ENCODE results near the gene AKR1A1. TPM values are rescaled to one million over a fixed set of nuclear protein-coding genes. Genes with fewer than 3 reads are reported as not detected.

The AKR1A1 gene
- total and polyA plus RNA-seq, 2 donors (not counting 3 experiments of a cell fraction or from before 2014, with no cell fraction given), result 172 to 227 TPM

GRCh38 chr1:45545019-45545493, 5.6 kb upstream of the AKR1A1 start:
- intact Hi-C loops (cut with micrococcal nuclease) (no loop called here), dilution Hi-C loops (cut with MboI; ENCODE audit: extremely low pct_ligation_motif_present, low sequenced_read_pairs) (no loop called here)
- no peaks in the 10 kb centered on the region for H4K20me1 ChIP-seq (replicated peaks; ENCODE audit: control insufficient read depth, extremely low read depth, insufficient read depth, low read length)
- H3K27ac ChIP-seq (ENCODE audit: insufficient read depth, low read depth, low read length), result peak overlapping the region; percentile 19
- H3K9me3 ChIP-seq (replicated peaks; ENCODE audit: control insufficient read depth, insufficient read depth, low read length), result no peaks in the 10 kb centered on the region
- H3K36me3 ChIP-seq (ENCODE audit: control insufficient read depth in 2 of 2, extremely low read depth in 1 of 2, insufficient read depth in 2 of 2, low read length in 2 of 2), result no peaks in the 10 kb centered on the region
- peak overlapping the region; percentile 85 for H2AFZ ChIP-seq (ENCODE audit: low read depth, low read length)
- no peak overlapping the region for H3K4me2 ChIP-seq (ENCODE audit: insufficient read depth, low read length)
- ChIA-PET CTCF (interaction anchor here (0.6 to 3.2 kb wide), 7 partner anchors 9 to 36 kb away, joined by 3 to 12 read pairs (median 5); no protein-coding TSS in a partner anchor), POLR2A (interaction anchor here (0.6 to 8.2 kb wide), 4 partner anchors 9 to 732 kb away, joined by 3 to 83 read pairs (median 4); partner anchors contain the start of genes NASP and PRDX1)
- H3K9ac ChIP-seq (replicated peaks; ENCODE audit: extremely low read depth, insufficient read depth, low read length), result no peak overlapping the region
- BruUV-seq (replicated peaks), result no TSS peak
- H3K27me3 ChIP-seq (ENCODE audit: control insufficient read depth in 2 of 2, insufficient read depth in 2 of 2, low read length in 2 of 2), result no peaks in the 10 kb centered on the region
- H3K4me3 ChIP-seq (replicated peaks in 1 of 3; ENCODE audit: insufficient read depth in 1 of 3, low read depth in 1 of 3, low read length in 3 of 3), result no peak overlapping the region
- no peaks in the 10 kb centered on the region for H3K79me2 ChIP-seq (ENCODE audit: control insufficient read depth, insufficient read depth, low read length)
- no peaks in the 10 kb centered on the region for H3K9me1 ChIP-seq (replicated peaks; ENCODE audit: control insufficient read depth, extremely low read depth, insufficient read depth, low read length)
- FAIRE-seq (peak; percentile 80), DNase-seq (ENCODE audit: low read depth, low spot score) (peak; percentile 38)
- peaks cover 27% of the 10 kb centered on the region for H3K4me1 ChIP-seq (ENCODE audit: control insufficient read depth, extremely low read depth, insufficient read depth, low read length)
- TF ChIP-seq FOS (IDR thresholded peaks at IDR 0.05; ENCODE audit: borderline replicate concordance, insufficient read depth, low read length), result peak; percentile 11
- TF ChIP-seq JUN (IDR thresholded peaks at IDR 0.05; ENCODE audit: borderline replicate concordance, insufficient read depth, insufficient read length, low read depth), result no peak

GRCh38 chr1:45545553-45546310, 4.9 kb upstream of the AKR1A1 start:
- TF ChIP-seq GATA2 (IDR thresholded peaks at IDR 0.05; ENCODE audit: insufficient read depth, insufficient read length, low read depth, low read length) (no peak), JUN (IDR thresholded peaks at IDR 0.05; ENCODE audit: borderline replicate concordance, insufficient read depth, insufficient read length, low read depth) (no peak), MAX (IDR thresholded peaks at IDR 0.05; ENCODE audit: insufficient read depth, insufficient read length) (no peak), POLR2AphosphoS5 (IDR thresholded peaks at IDR 0.05; ENCODE audit: insufficient read depth, low read depth, low read length) (no peak), MYC (IDR thresholded peaks at IDR 0.05; ENCODE audit: low read depth, low read length) (no peak), POLR2A (IDR thresholded peaks at IDR 0.05; ENCODE audit: low read depth, low read length) (no peak), EZH2 (IDR thresholded peaks at IDR 0.05; ENCODE audit: borderline replicate concordance, low read depth, low read length, severe bottlenecking) (no peak), FOS (IDR thresholded peaks at IDR 0.05; ENCODE audit: borderline replicate concordance, insufficient read depth, low read length) (no peak)
- TF ChIP-seq, protein P1, sequence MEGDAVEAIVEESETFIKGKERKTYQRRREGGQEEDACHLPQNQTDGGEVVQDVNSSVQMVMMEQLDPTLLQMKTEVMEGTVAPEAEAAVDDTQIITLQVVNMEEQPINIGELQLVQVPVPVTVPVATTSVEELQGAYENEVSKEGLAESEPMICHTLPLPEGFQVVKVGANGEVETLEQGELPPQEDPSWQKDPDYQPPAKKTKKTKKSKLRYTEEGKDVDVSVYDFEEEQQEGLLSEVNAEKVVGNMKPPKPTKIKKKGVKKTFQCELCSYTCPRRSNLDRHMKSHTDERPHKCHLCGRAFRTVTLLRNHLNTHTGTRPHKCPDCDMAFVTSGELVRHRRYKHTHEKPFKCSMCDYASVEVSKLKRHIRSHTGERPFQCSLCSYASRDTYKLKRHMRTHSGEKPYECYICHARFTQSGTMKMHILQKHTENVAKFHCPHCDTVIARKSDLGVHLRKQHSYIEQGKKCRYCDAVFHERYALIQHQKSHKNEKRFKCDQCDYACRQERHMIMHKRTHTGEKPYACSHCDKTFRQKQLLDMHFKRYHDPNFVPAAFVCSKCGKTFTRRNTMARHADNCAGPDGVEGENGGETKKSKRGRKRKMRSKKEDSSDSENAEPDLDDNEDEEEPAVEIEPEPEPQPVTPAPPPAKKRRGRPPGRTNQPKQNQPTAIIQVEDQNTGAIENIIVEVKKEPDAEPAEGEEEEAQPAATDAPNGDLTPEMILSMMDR (IDR thresholded peaks at IDR 0.05; ENCODE audit: extremely low read depth in 1 of 2, insufficient read depth in 1 of 2, low read depth in 1 of 2, low read length in 2 of 2), result no peak
- H2AFZ ChIP-seq (ENCODE audit: low read depth, low read length), result peak overlapping the region; percentile 85
- no peaks in the 10 kb centered on the region for H3K9me3 ChIP-seq (replicated peaks; ENCODE audit: control insufficient read depth, insufficient read depth, low read length)
- ChIA-PET POLR2A (interaction anchor here (0.6 to 8.2 kb wide), 4 partner anchors 9 to 733 kb away, joined by 3 to 83 read pairs (median 4); partner anchors contain the start of genes NASP and PRDX1), CTCF (interaction anchor here (0.6 to 3.2 kb wide), 6 partner anchors 8 to 33 kb away, joined by 3 to 12 read pairs (median 6); no protein-coding TSS in a partner anchor)
- H3K4me3 ChIP-seq (replicated peaks in 1 of 3; ENCODE audit: insufficient read depth in 1 of 3, low read depth in 1 of 3, low read length in 3 of 3), result no peak overlapping the region
- dilution Hi-C loops (cut with MboI; ENCODE audit: extremely low pct_ligation_motif_present, low sequenced_read_pairs), result no loop called here
- H4K20me1 ChIP-seq (replicated peaks; ENCODE audit: control insufficient read depth, extremely low read depth, insufficient read depth, low read length), result no peaks in the 10 kb centered on the region
- no peak for DNase-seq (ENCODE audit: low read depth, low spot score)
- H3K9me1 ChIP-seq (replicated peaks; ENCODE audit: control insufficient read depth, extremely low read depth, insufficient read depth, low read length), result no peaks in the 10 kb centered on the region
- no peaks in the 10 kb centered on the region for H3K27me3 ChIP-seq (ENCODE audit: control insufficient read depth in 2 of 2, insufficient read depth in 2 of 2, low read length in 2 of 2)
- no peak overlapping the region for H3K27ac ChIP-seq (ENCODE audit: insufficient read depth, low read depth, low read length)
- BruUV-seq (replicated peaks), result no TSS peak
- peaks cover 31% of the 10 kb centered on the region for H3K4me1 ChIP-seq (ENCODE audit: control insufficient read depth, extremely low read depth, insufficient read depth, low read length)
- no peak for FAIRE-seq
- peak overlapping the region; percentile 1 for H3K4me2 ChIP-seq (ENCODE audit: insufficient read depth, low read length)
- intact Hi-C loops (cut with micrococcal nuclease), result no loop called here
- H3K79me2 ChIP-seq (ENCODE audit: control insufficient read depth, insufficient read depth, low read length), result peaks cover under 1% of the 10 kb centered on the region
- no peak overlapping the region for H3K9ac ChIP-seq (replicated peaks; ENCODE audit: extremely low read depth, insufficient read depth, low read length)
- no peaks in the 10 kb centered on the region for H3K36me3 ChIP-seq (ENCODE audit: control insufficient read depth in 2 of 2, extremely low read depth in 1 of 2, insufficient read depth in 2 of 2, low read length in 2 of 2)

Data from endothelial cell of umbilical vein (primary cell).